GM12878 (cell line): ENCODE measurements around the gene PUS3. TPM values are rescaled to one million over a fixed set of nuclear protein-coding genes. Genes with fewer than 3 reads are reported as not detected.

Experiments used
- ASH2L ChIP-seq: fragments of 300-600, 200-600 bp; sonication (generic); IDR thresholded peaks from 2 replicates; pipeline ENCODE4 v1.6.1; 2017; ENCODE audit warnings: low read depth, mild to moderate bottlenecking, borderline replicate concordance
- EGR1 ChIP-seq, 2 experiments: IDR thresholded peaks; 1 replicate in 1 of 2; 2 replicates in 1 of 2; pipeline ENCODE4 v1.6.1; 2011 to 2012; ENCODE audit warnings: low read depth in 2 of 2, low read length in 2 of 2, borderline replicate concordance in 1 of 2, mild to moderate bottlenecking in 1 of 2, moderate library complexity in 1 of 2
- FOXK2 ChIP-seq: fragments of 450-650 bp; IDR thresholded peaks from 2 replicates; pipeline ENCODE4 v1.6.1; 2017; ENCODE audit warnings: mild to moderate bottlenecking, moderate library complexity
- GATAD2B ChIP-seq: fragments of 450-650 bp; conservative IDR thresholded peaks from 2 replicates; pipeline ENCODE4 v1.6.1; 2017; ENCODE audit warnings: low read depth, mild to moderate bottlenecking, moderate library complexity
- HDGF ChIP-seq: fragments of 450-650 bp; IDR thresholded peaks from 2 replicates; pipeline ENCODE4 v1.6.1; 2016; ENCODE audit warnings: antibody characterized with exemption
- JUNB ChIP-seq: IDR thresholded peaks from 2 replicates; pipeline ENCODE4 v1.6.1; 2016; ENCODE audit warnings: antibody characterized with exemption, mild to moderate bottlenecking
- JUND ChIP-seq: IDR thresholded peaks from 2 replicates; pipeline ENCODE4 v1.6.1; 2012; ENCODE audit warnings: low read depth, mild to moderate bottlenecking, low read length, improper control_type of control experiment, moderate library complexity
- NFXL1 ChIP-seq: fragments of 450-650 bp; IDR thresholded peaks from 2 replicates; pipeline ENCODE4 v1.6.1; 2017; ENCODE audit warnings: antibody characterized with exemption, mild to moderate bottlenecking, borderline replicate concordance
- POLR2AphosphoS2 ChIP-seq: IDR thresholded peaks from 2 replicates; pipeline ENCODE4 v1.6.1; 2011; ENCODE audit warnings: low read depth, mild to moderate bottlenecking, low read length, improper control_type of control experiment, moderate library complexity
- RCOR1 ChIP-seq: conservative IDR thresholded peaks from 2 replicates; pipeline ENCODE4 v1.6.1; 2012; ENCODE audit warnings: low read depth, low read length, improper control_type of control experiment
- RELA ChIP-seq: fragments of 450-650 bp; IDR thresholded peaks from 2 replicates; pipeline ENCODE4 v1.8.0; 2014; ENCODE audit warnings: borderline replicate concordance; ENCODE audit not compliant: partially characterized antibody
- RELB ChIP-seq: fragments of 450-650 bp; IDR thresholded peaks from 2 replicates; pipeline ENCODE4 v1.6.1; 2017; ENCODE audit warnings: low read depth, mild to moderate bottlenecking, moderate library complexity
- SIN3A ChIP-seq: IDR thresholded peaks from 2 replicates; pipeline ENCODE4 v1.6.1; 2012; ENCODE audit warnings: low read depth, low read length, improper control_type of control experiment
- SMAD1 ChIP-seq: fragments of 450-650 bp; IDR thresholded peaks from 2 replicates; pipeline ENCODE4 v1.6.1; 2018; ENCODE audit warnings: mild to moderate bottlenecking, low read depth; ENCODE audit not compliant: partially characterized antibody
- SMARCA5 ChIP-seq: fragments of 450-650 bp; IDR thresholded peaks from 2 replicates; pipeline ENCODE4 v1.6.1; 2017; ENCODE audit warnings: mild to moderate bottlenecking
- SMC3 ChIP-seq: IDR thresholded peaks from 2 replicates; pipeline ENCODE4 v1.6.1; 2011; ENCODE audit warnings: low read length, improper control_type of control experiment, borderline replicate concordance
- SP1 ChIP-seq: IDR thresholded peaks from one replicate; pipeline ENCODE4 v1.6.1; 2011; ENCODE audit warnings: low read depth, low read length
- SREBF2 ChIP-seq: IDR thresholded peaks from 2 replicates; pipeline ENCODE4 v1.6.1; 2012; ENCODE audit warnings: mild to moderate bottlenecking, low read length
- STAT3 ChIP-seq: IDR thresholded peaks from 2 replicates; pipeline ENCODE4 v1.6.1; 2011; ENCODE audit warnings: low read depth, low read length, improper control_type of control experiment
- WRNIP1 ChIP-seq: IDR thresholded peaks from 2 replicates; pipeline ENCODE4 v1.6.1; 2011; ENCODE audit warnings: low read depth, low read length, improper control_type of control experiment, borderline replicate concordance
- ZBTB11 ChIP-seq: fragments of 450-650 bp; formaldehyde crosslinking; IDR thresholded peaks from 2 replicates; pipeline ENCODE4 v1.5.0; 2022; ENCODE audit warnings: mild to moderate bottlenecking, missing genetic modification characterization
- ZSCAN29 ChIP-seq: fragments of 450-650 bp; IDR thresholded peaks from 2 replicates; pipeline ENCODE4 v1.6.1; 2017; ENCODE audit warnings: mild to moderate bottlenecking, moderate library complexity
- polyA plus RNA-seq, 11 experiments: library from polyadenylated mRNA; depleted of rRNA in 4 of 11; unstranded in 6 of 11; stranded (reverse) in 5 of 11; fragments of >200 nt; fragmentation: Nextera tagmentation in 4 of 11; fragmentation: Illumina TruSeq in 1 of 11; extraction: Ambion mirVana in 4 of 11; extraction: Trizol in 1 of 11; gene quantifications; 1 replicate in 1 of 11; 2 replicates in 10 of 11; pipeline versions ENCODE4 v1.2.1 to v1.2.3, GENCODE V29; 2011 to 2016; ENCODE audit warnings: inconsistent platforms in 2 of 11, missing spikeins in 2 of 11, low read depth in 1 of 11
- total RNA-seq, 4 experiments: library from RNA; depleted of rRNA in 3 of 4; stranded (reverse); fragments of >200 nt in 3 of 4; fragmentation: Illumina TruSeq in 1 of 4; extraction: Trizol in 1 of 4; gene quantifications; 2 replicates each; pipeline versions ENCODE4 v1.2.1 to v1.2.3, GENCODE V29; 2013 to 2021

PUS3 gene
- total and polyA plus RNA-seq, 10 of the 15 experiments (the other 5 are each of a cell fraction or from before 2014, with no cell fraction given): 10.9 to 22.4 (median 14.3) TPM

- TF ChIP-seq POLR2AphosphoS2 (no peak), SMC3 (no peak), SMARCA5 (peak; percentile 96), HDGF (no peak), RELA (peak; percentile 20), EGR1 (IDR thresholded peaks at IDR 0.05; ENCODE audit: borderline replicate concordance in 1 of 2, low read depth in 2 of 2, low read length in 2 of 2) (peak in 1 of 2 experiments; percentile 74; a peak in 1 of 3 replicates), WRNIP1 (no peak), ASH2L (no peak), GATAD2B (peak; percentile 98), JUND (no peak), STAT3 (no peak), FOXK2 (no peak), RCOR1 (no peak), RELB (peak; percentile 44; the same call in 1 of the 2 replicates), SP1 (peak; percentile 88), NFXL1 (no peak), ZSCAN29 (0 out of 2 replicates have a peak, but pooled peaks have one; percentile 26), JUNB (no peak), SREBF2 (no peak), SMAD1 (no peak), ZBTB11 (CRISPR knock-in tag) (no peak), SIN3A (0 out of 2 replicates have a peak, but pooled peaks have one; percentile 3)
Observed at GRCh38 chr11:125887373-125888324, 15.4 kb downstream of the PUS3 start, which contains the start of gene HYLS1 (continued).
